HepG2 (cell line): ENCODE data around the gene PRUNE1. TPM values are rescaled to one million over a fixed set of nuclear protein-coding genes. Genes with fewer than 3 reads are reported as not detected.

Source experiments
- ASH2L ChIP-seq: fragments of 300-600, 200-600 bp; sonication (generic); IDR thresholded peaks from 2 replicates; pipeline ENCODE4 v1.7.0; 2017; ENCODE audit warnings: low read depth, mild to moderate bottlenecking, moderate library complexity, mixed read lengths, low read length; ENCODE audit not compliant: insufficient read length
- BCL6 ChIP-seq: IDR thresholded peaks from 2 replicates; pipeline ENCODE4 v1.6.1; 2016; ENCODE audit warnings: missing genetic modification reagents, missing compliant biosample characterization
- EHMT2 ChIP-seq: fragments of 200-600 bp; sonication (generic); IDR thresholded peaks from 2 replicates; pipeline ENCODE4 v1.7.0; 2017; ENCODE audit warnings: antibody characterized with exemption, low read depth, low read length, borderline replicate concordance
- EZH2 ChIP-seq: conservative IDR thresholded peaks from 2 replicates; pipeline ENCODE4 v1.6.1; 2012; ENCODE audit warnings: mild to moderate bottlenecking, low read depth, low read length, moderate library complexity
- KMT2A ChIP-seq: sonication (generic); formaldehyde crosslinking; IDR thresholded peaks from 2 replicates; pipeline ENCODE4 v1.4.0; 2020; ENCODE audit warnings: missing genetic modification reagents
- MTF1 ChIP-seq: sonication (generic); formaldehyde crosslinking; IDR thresholded peaks from 2 replicates; pipeline ENCODE4 v1.5.0; 2020; ENCODE audit warnings: missing genetic modification reagents
- NFAT5 ChIP-seq: sonication (generic); formaldehyde crosslinking; IDR thresholded peaks from 2 replicates; pipeline ENCODE4 v1.4.0; 2020; ENCODE audit warnings: missing genetic modification reagents
- PRPF4 ChIP-seq: fragments of 200-400 bp; formaldehyde crosslinking; IDR thresholded peaks from 2 replicates; pipeline ENCODE4 v1.6.1; 2016; ENCODE audit warnings: low read length, low read depth; ENCODE audit not compliant: poor library complexity, severe bottlenecking
- SP4 ChIP-seq: sonication (generic); formaldehyde crosslinking; IDR thresholded peaks from 2 replicates; pipeline ENCODE4 v1.8.1; 2023; ENCODE audit warnings: mild to moderate bottlenecking, missing genetic modification reagents
- TGIF2 ChIP-seq: IDR thresholded peaks from 2 replicates; pipeline ENCODE4 v1.6.1; 2016; ENCODE audit warnings: control low read depth, missing compliant biosample characterization
- ZFX ChIP-seq: sonication (generic); formaldehyde crosslinking; IDR thresholded peaks from 2 replicates; pipeline ENCODE4 v1.4.0; 2020; ENCODE audit warnings: mild to moderate bottlenecking, low read depth, missing genetic modification reagents, moderate library complexity
- ZNF205 ChIP-seq: IDR thresholded peaks from 2 replicates; pipeline ENCODE4 v1.6.1; 2018; ENCODE audit warnings: missing biosample characterization, missing genetic modification reagents
- ZNF451 ChIP-seq: sonication (generic); formaldehyde crosslinking; IDR thresholded peaks from 2 replicates; pipeline ENCODE4 v1.5.0; 2020; ENCODE audit warnings: mild to moderate bottlenecking, missing genetic modification reagents
- ZSCAN5A ChIP-seq: sonication (generic); formaldehyde crosslinking; IDR thresholded peaks from 2 replicates; pipeline ENCODE4 v1.8.0; 2022; ENCODE audit warnings: mild to moderate bottlenecking, missing genetic modification reagents, borderline replicate concordance
- polyA plus RNA-seq, 8 experiments: library from polyadenylated mRNA; depleted of rRNA in 3 of 8; stranded (reverse) in 7 of 8; unstranded in 1 of 8; fragments of >200 nt; fragmentation: Illumina TruSeq in 4 of 8; extraction: Trizol in 4 of 8; gene quantifications; 2 replicates each; pipeline versions ENCODE4 v1.2.1 to v1.2.3, GENCODE V29; 2011 to 2016; ENCODE audit warnings: low read depth in 4 of 8, missing spikeins in 1 of 8, mixed read lengths in 1 of 8; ENCODE audit not compliant: insufficient read depth in 1 of 8
- total RNA-seq, 5 experiments: library from RNA; depleted of rRNA; stranded (reverse); fragments of >200 nt; fragmentation: Illumina TruSeq; extraction: Trizol; gene quantifications; 2 replicates each; pipeline ENCODE4 v1.2.3, GENCODE V29; 2016; ENCODE audit warnings: low read depth in 1 of 5
- TF ChIP-seq, protein P1 (sequence below): IDR thresholded peaks from 2 replicates; pipeline ENCODE4 v1.6.1; 2016

PRUNE1 gene
- total and polyA plus RNA-seq, 2 of the 13 experiments (the other 11 are each of a cell fraction or from before 2014, with no cell fraction given), result 19.0 to 31.9 TPM

DNA sequence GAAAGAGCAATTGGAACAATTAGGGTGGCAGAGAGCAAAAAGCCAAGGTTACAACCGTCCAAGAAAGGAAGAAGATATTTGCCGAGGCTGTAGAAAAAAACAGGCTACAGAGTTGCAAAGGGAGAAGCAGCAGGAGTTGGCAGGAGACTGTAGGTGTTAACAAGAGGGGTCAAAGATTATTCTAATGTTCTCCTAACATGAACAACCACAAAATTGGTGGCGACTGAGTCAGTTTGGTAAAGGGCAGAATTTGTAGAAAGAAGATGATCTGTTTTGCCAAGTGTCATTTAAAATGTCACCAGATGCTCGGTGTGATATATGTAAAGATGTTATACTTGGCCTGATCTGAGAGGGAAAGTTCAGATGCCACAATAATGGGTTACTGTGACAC, 401 bp upstream of the PRUNE1 start (continued):
- TF ChIP-seq, protein P1, sequence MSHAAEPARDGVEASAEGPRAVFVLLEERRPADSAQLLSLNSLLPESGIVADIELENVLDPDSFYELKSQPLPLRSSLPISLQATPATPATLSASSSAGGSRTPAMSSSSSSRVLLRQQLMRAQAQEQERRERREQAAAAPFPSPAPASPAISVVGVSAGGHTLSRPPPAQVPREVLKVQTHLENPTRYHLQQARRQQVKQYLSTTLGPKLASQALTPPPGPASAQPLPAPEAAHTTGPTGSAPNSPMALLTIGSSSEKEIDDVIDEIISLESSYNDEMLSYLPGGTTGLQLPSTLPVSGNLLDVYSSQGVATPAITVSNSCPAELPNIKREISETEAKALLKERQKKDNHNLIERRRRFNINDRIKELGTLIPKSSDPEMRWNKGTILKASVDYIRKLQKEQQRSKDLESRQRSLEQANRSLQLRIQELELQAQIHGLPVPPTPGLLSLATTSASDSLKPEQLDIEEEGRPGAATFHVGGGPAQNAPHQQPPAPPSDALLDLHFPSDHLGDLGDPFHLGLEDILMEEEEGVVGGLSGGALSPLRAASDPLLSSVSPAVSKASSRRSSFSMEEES (CRISPR knock-in tag), result no peak
- TF ChIP-seq TGIF2 (CRISPR knock-in tag), result peak; percentile 16; the same call in 1 of the 2 replicates
- TF ChIP-seq ZFX (CRISPR knock-in tag), result no peak
- TF ChIP-seq BCL6 (CRISPR knock-in tag), result no peak
- TF ChIP-seq MTF1 (CRISPR knock-in tag), result no peak
- no peak for TF ChIP-seq SP4 (CRISPR knock-in tag)
- TF ChIP-seq PRPF4, result no peak
- TF ChIP-seq ZNF205 (CRISPR knock-in tag), result no peak
- TF ChIP-seq NFAT5, result no peak
- no peak for TF ChIP-seq KMT2A (CRISPR knock-in tag)
- TF ChIP-seq ZNF451 (CRISPR knock-in tag), result no peak
- 0 out of 2 replicates have a peak, but pooled peaks have one; percentile 13 for TF ChIP-seq EHMT2
- TF ChIP-seq ZSCAN5A, result no peak
- peak; percentile 57 for TF ChIP-seq ASH2L
- no peak for TF ChIP-seq EZH2
